WTC11 (cell line): ENCODE data around the gene OBSL1. TPM values are rescaled to one million over a fixed set of nuclear protein-coding genes. Genes with fewer than 3 reads are reported as not detected.

Source experiments
- ATAC-seq: fragments of 200-7000 bp; cut with Tn5 transposase; 2 replicates; pipeline ENCODE4 v1.10.0; 2021; ENCODE audit warnings: mild to moderate bottlenecking, moderate library complexity
- CTCF ChIA-PET: fragments of 300-600 bp; sonication (Branson Sonifier 250); formaldehyde crosslinking; loops from one replicate; lab custom pipeline; 2021; ENCODE audit warnings: antibody characterized with exemption; lab: Charles Lee
- POLR2A ChIA-PET: fragments of 350-600 bp; sonication (Branson Sonifier 250); formaldehyde crosslinking; loops from one replicate; lab custom pipeline; 2021; ENCODE audit warnings: antibody characterized with exemption; lab: Charles Lee
- DNase-seq: peaks from one replicate; pipeline ENCODE4 v3.0.0; 2021; ENCODE audit warnings: low spot score
- H3K27ac Mint-ChIP-seq: 2 replicates; pipeline ENCODE4 v1.8.0; 2021; ENCODE audit warnings: mixed read lengths
- H3K27me3 Mint-ChIP-seq: 2 replicates; pipeline ENCODE4 v1.8.0; 2021; ENCODE audit warnings: low read depth, mild to moderate bottlenecking, moderate library complexity, mixed read lengths
- H3K36me3 Mint-ChIP-seq: 2 replicates; pipeline ENCODE4 v1.8.0; 2021; ENCODE audit warnings: mixed read lengths
- H3K4me1 Mint-ChIP-seq: 2 replicates; pipeline ENCODE4 v1.8.0; 2022; ENCODE audit warnings: mixed read lengths
- H3K4me3 Mint-ChIP-seq: 2 replicates; pipeline ENCODE4 v1.8.0; 2021; ENCODE audit warnings: mild to moderate bottlenecking, moderate library complexity, mixed read lengths
- H3K9me3 Mint-ChIP-seq: 2 replicates; pipeline ENCODE4 v1.8.0; 2021; ENCODE audit warnings: mixed read lengths
- EMX1 ChIP-seq: fragments of 250-450 bp; sonication (Bioruptor Pico); IDR thresholded peaks from 2 replicates; pipeline ENCODE4 v1.8.0; 2021; ENCODE audit warnings: mild to moderate bottlenecking
- FOXP1 ChIP-seq: sonication (generic); formaldehyde crosslinking; IDR thresholded peaks from 2 replicates; pipeline ENCODE4 v1.8.0; 2022; ENCODE audit warnings: missing genetic modification reagents, mild to moderate bottlenecking, moderate library complexity, borderline replicate concordance
- IRF2 ChIP-seq: sonication (generic); formaldehyde crosslinking; IDR thresholded peaks from 2 replicates; pipeline ENCODE4 v1.8.0; 2022; ENCODE audit warnings: low read depth, missing genetic modification reagents, borderline replicate concordance
- KAT7 ChIP-seq: sonication (generic); formaldehyde crosslinking; IDR thresholded peaks from 2 replicates; pipeline ENCODE4 v1.8.1; 2023; ENCODE audit warnings: missing genetic modification reagents, mild to moderate bottlenecking, borderline replicate concordance
- MAX ChIP-seq: sonication (generic); formaldehyde crosslinking; IDR thresholded peaks from 2 replicates; pipeline ENCODE4 v1.8.0; 2022; ENCODE audit warnings: mild to moderate bottlenecking, missing genetic modification reagents
- MYBL2 ChIP-seq: sonication (generic); formaldehyde crosslinking; IDR thresholded peaks from 2 replicates; pipeline ENCODE4 v1.8.1; 2023; ENCODE audit warnings: mild to moderate bottlenecking, moderate library complexity, missing genetic modification reagents
- NFYB ChIP-seq: sonication (generic); formaldehyde crosslinking; conservative IDR thresholded peaks from 2 replicates; pipeline ENCODE4 v1.8.0; 2022; ENCODE audit warnings: low read depth, missing genetic modification reagents
- PRRX2 ChIP-seq: fragments of 250-450 bp; sonication (Bioruptor Pico); IDR thresholded peaks from 2 replicates; pipeline ENCODE4 v1.8.0; 2021; ENCODE audit warnings: mild to moderate bottlenecking
- SMAD4 ChIP-seq: sonication (generic); formaldehyde crosslinking; IDR thresholded peaks from 2 replicates; pipeline ENCODE4 v1.8.0; 2022; ENCODE audit warnings: mild to moderate bottlenecking, missing genetic modification reagents
- ZBTB43 ChIP-seq: sonication (generic); formaldehyde crosslinking; IDR thresholded peaks from 2 replicates; pipeline ENCODE4 v1.8.1; 2023; ENCODE audit warnings: mild to moderate bottlenecking, missing genetic modification reagents
- ZNF232 ChIP-seq: sonication (generic); formaldehyde crosslinking; IDR thresholded peaks from 2 replicates; pipeline ENCODE4 v1.8.0; 2022; ENCODE audit warnings: mild to moderate bottlenecking, missing genetic modification reagents
- ZNF671 ChIP-seq: fragments of 250-450 bp; sonication (Bioruptor Pico); IDR thresholded peaks from 2 replicates; pipeline ENCODE4 v1.8.0; 2021; ENCODE audit warnings: mild to moderate bottlenecking
- ZSCAN18 ChIP-seq: fragments of 250-450 bp; sonication (Bioruptor Pico); IDR thresholded peaks from 2 replicates; pipeline ENCODE4 v2.1.2; 2022; ENCODE audit warnings: mild to moderate bottlenecking, moderate library complexity
- total RNA-seq: library from RNA; stranded (reverse); gene quantifications from 3 replicates; pipeline ENCODE4 v1.2.3, GENCODE V29; 2021
- TF ChIP-seq, protein P1 (sequence below): sonication (generic); formaldehyde crosslinking; IDR thresholded peaks from 2 replicates; pipeline ENCODE4 v1.8.0; 2023; ENCODE audit warnings: mild to moderate bottlenecking, missing genetic modification reagents
- TF ChIP-seq, protein P2 (sequence below): fragments of 250-450 bp; sonication (Bioruptor Pico); IDR thresholded peaks from 2 replicates; pipeline ENCODE4 v1.9.0; 2021; ENCODE audit warnings: mild to moderate bottlenecking
- TF ChIP-seq, protein P3 (sequence below): fragments of 250-450 bp; sonication (Bioruptor Pico); IDR thresholded peaks from 2 replicates; pipeline ENCODE4 v1.9.0; 2021; ENCODE audit warnings: mild to moderate bottlenecking, borderline replicate concordance
- TF ChIP-seq, protein P4 (sequence below): sonication (generic); formaldehyde crosslinking; IDR thresholded peaks from 2 replicates; pipeline ENCODE4 v1.8.1; 2022; ENCODE audit warnings: low read depth, mild to moderate bottlenecking, moderate library complexity, missing genetic modification reagents, borderline replicate concordance
- TF ChIP-seq, protein P5 (sequence below): sonication (generic); formaldehyde crosslinking; IDR thresholded peaks from 2 replicates; pipeline ENCODE4 v1.8.1; 2022; ENCODE audit warnings: mild to moderate bottlenecking, moderate library complexity, missing genetic modification reagents

The OBSL1 gene
- total RNA-seq, 1 experiment from 2014 or later = 159 TPM

- TF ChIP-seq, protein P1, sequence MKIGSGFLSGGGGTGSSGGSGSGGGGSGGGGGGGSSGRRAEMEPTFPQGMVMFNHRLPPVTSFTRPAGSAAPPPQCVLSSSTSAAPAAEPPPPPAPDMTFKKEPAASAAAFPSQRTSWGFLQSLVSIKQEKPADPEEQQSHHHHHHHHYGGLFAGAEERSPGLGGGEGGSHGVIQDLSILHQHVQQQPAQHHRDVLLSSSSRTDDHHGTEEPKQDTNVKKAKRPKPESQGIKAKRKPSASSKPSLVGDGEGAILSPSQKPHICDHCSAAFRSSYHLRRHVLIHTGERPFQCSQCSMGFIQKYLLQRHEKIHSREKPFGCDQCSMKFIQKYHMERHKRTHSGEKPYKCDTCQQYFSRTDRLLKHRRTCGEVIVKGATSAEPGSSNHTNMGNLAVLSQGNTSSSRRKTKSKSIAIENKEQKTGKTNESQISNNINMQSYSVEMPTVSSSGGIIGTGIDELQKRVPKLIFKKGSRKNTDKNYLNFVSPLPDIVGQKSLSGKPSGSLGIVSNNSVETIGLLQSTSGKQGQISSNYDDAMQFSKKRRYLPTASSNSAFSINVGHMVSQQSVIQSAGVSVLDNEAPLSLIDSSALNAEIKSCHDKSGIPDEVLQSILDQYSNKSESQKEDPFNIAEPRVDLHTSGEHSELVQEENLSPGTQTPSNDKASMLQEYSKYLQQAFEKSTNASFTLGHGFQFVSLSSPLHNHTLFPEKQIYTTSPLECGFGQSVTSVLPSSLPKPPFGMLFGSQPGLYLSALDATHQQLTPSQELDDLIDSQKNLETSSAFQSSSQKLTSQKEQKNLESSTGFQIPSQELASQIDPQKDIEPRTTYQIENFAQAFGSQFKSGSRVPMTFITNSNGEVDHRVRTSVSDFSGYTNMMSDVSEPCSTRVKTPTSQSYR (CRISPR knock-in tag) = no peak
- TF ChIP-seq NFYB (CRISPR knock-in tag) (no peak), SMAD4 (CRISPR knock-in tag) (no peak), ZSCAN18 (CRISPR knock-in tag) (no peak), KAT7 (CRISPR knock-in tag) (no peak), MAX (CRISPR knock-in tag) (no peak)
- TF ChIP-seq, protein P2, sequence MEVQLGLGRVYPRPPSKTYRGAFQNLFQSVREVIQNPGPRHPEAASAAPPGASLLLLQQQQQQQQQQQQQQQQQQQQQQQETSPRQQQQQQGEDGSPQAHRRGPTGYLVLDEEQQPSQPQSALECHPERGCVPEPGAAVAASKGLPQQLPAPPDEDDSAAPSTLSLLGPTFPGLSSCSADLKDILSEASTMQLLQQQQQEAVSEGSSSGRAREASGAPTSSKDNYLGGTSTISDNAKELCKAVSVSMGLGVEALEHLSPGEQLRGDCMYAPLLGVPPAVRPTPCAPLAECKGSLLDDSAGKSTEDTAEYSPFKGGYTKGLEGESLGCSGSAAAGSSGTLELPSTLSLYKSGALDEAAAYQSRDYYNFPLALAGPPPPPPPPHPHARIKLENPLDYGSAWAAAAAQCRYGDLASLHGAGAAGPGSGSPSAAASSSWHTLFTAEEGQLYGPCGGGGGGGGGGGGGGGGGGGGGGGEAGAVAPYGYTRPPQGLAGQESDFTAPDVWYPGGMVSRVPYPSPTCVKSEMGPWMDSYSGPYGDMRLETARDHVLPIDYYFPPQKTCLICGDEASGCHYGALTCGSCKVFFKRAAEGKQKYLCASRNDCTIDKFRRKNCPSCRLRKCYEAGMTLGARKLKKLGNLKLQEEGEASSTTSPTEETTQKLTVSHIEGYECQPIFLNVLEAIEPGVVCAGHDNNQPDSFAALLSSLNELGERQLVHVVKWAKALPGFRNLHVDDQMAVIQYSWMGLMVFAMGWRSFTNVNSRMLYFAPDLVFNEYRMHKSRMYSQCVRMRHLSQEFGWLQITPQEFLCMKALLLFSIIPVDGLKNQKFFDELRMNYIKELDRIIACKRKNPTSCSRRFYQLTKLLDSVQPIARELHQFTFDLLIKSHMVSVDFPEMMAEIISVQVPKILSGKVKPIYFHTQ (CRISPR knock-in tag) = no peak
Measured at GRCh38 chr2:219556413-219556812, 14.9 kb downstream of the OBSL1 start (continued).

GRCh38 chr2:219555956-219556355, 15.4 kb downstream of the OBSL1 start:
- no peak overlapping the region for H3K27ac Mint-ChIP-seq
- DNase-seq (no peak), ATAC-seq (no peak)
- no peak overlapping the region for H3K4me3 Mint-ChIP-seq
- ChIA-PET POLR2A (no interaction called here), CTCF (interaction anchor here (7.2 kb wide), 1 partner anchor 16 kb away, joined by 86 read pairs; no protein-coding TSS in a partner anchor)
- H3K36me3 Mint-ChIP-seq = peaks cover 8% of the 10 kb centered on the region; the same call in 1 of the 2 replicates
- H3K9me3 Mint-ChIP-seq = no peaks in the 10 kb centered on the region
- peaks cover 27% of the 10 kb centered on the region for H3K27me3 Mint-ChIP-seq
- peaks cover 19% of the 10 kb centered on the region for H3K4me1 Mint-ChIP-seq
- TF ChIP-seq, protein P2 (CRISPR knock-in tag) = no peak
- TF ChIP-seq ZNF232 (CRISPR knock-in tag) (no peak), PRRX2 (no peak), EMX1 (CRISPR knock-in tag) (no peak), ZBTB43 (CRISPR knock-in tag) (no peak), IRF2 (CRISPR knock-in tag) (no peak), ZNF671 (CRISPR knock-in tag) (no peak), FOXP1 (CRISPR knock-in tag) (no peak), MYBL2 (no peak)
- TF ChIP-seq, protein P3, sequence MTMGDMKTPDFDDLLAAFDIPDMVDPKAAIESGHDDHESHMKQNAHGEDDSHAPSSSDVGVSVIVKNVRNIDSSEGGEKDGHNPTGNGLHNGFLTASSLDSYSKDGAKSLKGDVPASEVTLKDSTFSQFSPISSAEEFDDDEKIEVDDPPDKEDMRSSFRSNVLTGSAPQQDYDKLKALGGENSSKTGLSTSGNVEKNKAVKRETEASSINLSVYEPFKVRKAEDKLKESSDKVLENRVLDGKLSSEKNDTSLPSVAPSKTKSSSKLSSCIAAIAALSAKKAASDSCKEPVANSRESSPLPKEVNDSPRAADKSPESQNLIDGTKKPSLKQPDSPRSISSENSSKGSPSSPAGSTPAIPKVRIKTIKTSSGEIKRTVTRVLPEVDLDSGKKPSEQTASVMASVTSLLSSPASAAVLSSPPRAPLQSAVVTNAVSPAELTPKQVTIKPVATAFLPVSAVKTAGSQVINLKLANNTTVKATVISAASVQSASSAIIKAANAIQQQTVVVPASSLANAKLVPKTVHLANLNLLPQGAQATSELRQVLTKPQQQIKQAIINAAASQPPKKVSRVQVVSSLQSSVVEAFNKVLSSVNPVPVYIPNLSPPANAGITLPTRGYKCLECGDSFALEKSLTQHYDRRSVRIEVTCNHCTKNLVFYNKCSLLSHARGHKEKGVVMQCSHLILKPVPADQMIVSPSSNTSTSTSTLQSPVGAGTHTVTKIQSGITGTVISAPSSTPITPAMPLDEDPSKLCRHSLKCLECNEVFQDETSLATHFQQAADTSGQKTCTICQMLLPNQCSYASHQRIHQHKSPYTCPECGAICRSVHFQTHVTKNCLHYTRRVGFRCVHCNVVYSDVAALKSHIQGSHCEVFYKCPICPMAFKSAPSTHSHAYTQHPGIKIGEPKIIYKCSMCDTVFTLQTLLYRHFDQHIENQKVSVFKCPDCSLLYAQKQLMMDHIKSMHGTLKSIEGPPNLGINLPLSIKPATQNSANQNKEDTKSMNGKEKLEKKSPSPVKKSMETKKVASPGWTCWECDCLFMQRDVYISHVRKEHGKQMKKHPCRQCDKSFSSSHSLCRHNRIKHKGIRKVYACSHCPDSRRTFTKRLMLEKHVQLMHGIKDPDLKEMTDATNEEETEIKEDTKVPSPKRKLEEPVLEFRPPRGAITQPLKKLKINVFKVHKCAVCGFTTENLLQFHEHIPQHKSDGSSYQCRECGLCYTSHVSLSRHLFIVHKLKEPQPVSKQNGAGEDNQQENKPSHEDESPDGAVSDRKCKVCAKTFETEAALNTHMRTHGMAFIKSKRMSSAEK (CRISPR knock-in tag) = no peak
- TF ChIP-seq, protein P4, sequence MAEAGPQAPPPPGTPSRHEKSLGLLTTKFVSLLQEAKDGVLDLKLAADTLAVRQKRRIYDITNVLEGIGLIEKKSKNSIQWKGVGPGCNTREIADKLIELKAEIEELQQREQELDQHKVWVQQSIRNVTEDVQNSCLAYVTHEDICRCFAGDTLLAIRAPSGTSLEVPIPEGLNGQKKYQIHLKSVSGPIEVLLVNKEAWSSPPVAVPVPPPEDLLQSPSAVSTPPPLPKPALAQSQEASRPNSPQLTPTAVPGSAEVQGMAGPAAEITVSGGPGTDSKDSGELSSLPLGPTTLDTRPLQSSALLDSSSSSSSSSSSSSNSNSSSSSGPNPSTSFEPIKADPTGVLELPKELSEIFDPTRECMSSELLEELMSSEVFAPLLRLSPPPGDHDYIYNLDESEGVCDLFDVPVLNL = no peak
- TF ChIP-seq, protein P5, sequence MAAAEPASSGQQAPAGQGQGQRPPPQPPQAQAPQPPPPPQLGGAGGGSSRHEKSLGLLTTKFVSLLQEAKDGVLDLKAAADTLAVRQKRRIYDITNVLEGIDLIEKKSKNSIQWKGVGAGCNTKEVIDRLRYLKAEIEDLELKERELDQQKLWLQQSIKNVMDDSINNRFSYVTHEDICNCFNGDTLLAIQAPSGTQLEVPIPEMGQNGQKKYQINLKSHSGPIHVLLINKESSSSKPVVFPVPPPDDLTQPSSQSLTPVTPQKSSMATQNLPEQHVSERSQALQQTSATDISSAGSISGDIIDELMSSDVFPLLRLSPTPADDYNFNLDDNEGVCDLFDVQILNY (CRISPR knock-in tag) = no peak
